HL-60 (cell line): ENCODE results near the gene TOGARAM2.
A peak's percentile ranks its signal among the peaks of the same experiment; 100 is the strongest.

Experiments
- DNase-seq, 2 experiments: peaks; one replicate each; pipeline ENCODE4 v3.0.0-alpha.2; 2010 to 2020; ENCODE audit warnings: low read depth in 1 of 2, low spot score in 1 of 2
- H3K27ac ChIP-seq: fragments of 250-450 bp; sonication (Bioruptor Pico); replicated peaks from 2 replicates; pipeline ENCODE4 v1.5.1; 2020; ENCODE audit warnings: mild to moderate bottlenecking, moderate library complexity
- H3K27me3 ChIP-seq: fragments of 250-450 bp; sonication (Bioruptor Pico); 2 replicates; pipeline ENCODE4 v1.5.1; 2021; ENCODE audit warnings: mild to moderate bottlenecking, moderate library complexity; ENCODE audit not compliant: insufficient read depth, poor library complexity, severe bottlenecking
- H3K4me3 ChIP-seq: replicated peaks from 2 replicates; pipeline ENCODE4 v1.5.1; 2011; ENCODE audit warnings: mild to moderate bottlenecking, control low read depth, low read length; ENCODE audit not compliant: insufficient read depth
- GABPA ChIP-seq: IDR thresholded peaks from 2 replicates; pipeline ENCODE4 v1.6.1; 2012; ENCODE audit warnings: low read depth
- POLR2AphosphoS5 ChIP-seq: IDR thresholded peaks from 2 replicates; pipeline ENCODE4 v1.6.1; 2012; ENCODE audit warnings: low read depth
- REST ChIP-seq: IDR thresholded peaks from 2 replicates; pipeline ENCODE4 v1.6.1; 2012; ENCODE audit warnings: low read depth; ENCODE audit not compliant: insufficient replicate concordance
- SPI1 ChIP-seq: IDR thresholded peaks from 2 replicates; pipeline ENCODE4 v1.6.1; 2012; ENCODE audit warnings: low read depth, mild to moderate bottlenecking, borderline replicate concordance
- TF ChIP-seq, protein P1 (sequence below): IDR thresholded peaks from one replicate; pipeline ENCODE4 v1.5.1; 2011; ENCODE audit warnings: low read length, control low read depth, inconsistent platforms; ENCODE audit not compliant: insufficient read depth

Gene TOGARAM2

DNA sequence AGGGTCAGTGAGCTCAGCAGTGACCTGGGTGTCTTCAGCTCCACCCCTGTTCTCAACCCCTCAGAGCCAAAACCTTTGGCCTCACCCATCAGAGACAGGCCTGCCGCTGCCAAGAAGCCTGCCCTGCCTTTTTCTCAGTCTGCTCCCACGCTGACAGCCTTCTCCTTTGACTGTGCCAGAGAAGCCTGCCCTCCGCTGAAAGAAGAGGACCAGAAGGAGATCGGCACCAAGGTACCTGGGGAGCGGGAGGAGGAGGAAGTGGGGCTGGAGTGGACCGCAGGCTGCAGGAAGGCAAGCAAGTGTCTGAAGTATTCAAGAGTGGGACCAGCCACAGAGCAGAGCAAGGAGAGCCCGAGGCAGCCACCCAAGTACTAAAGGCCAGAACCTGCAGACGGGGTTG, 33.2 kb downstream of the TOGARAM2 start:
- no peak overlapping the region for H3K27ac ChIP-seq

DNA sequence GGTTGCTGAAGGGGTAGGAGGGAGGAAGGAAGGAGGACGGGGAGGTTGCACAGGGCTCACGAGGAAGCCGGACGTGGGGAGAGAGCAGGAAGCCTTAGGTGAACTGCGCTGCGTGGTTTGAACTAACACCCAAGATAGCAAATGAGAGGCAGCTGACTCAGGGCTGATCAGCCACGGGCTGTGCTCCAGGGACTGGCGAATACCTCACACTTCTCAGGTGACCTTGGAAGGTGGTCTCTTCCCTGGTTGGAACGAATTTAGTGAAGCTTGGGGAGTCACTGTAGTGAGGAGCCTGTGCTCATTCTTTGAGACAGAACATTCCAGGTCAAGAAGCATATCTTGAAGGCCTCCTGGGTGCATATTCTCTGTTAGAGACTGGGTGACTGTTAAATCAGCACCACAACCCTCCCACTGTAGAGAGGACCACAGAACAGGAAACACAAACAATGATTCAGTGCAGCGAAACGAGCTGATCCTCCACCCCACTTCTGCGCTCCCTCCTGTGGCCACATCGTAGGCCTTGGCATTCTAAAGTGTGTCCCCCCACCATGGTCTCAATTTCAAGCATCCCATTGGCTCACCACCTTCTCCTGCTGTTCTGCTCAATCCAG, 33.8 kb downstream of the TOGARAM2 start:
- DNase-seq: peak; percentile 43 to 52
- TF ChIP-seq REST (no peak), POLR2AphosphoS5 (no peak), SPI1 (no peak), GABPA (peak; percentile 65)
- TF ChIP-seq, protein P1, sequence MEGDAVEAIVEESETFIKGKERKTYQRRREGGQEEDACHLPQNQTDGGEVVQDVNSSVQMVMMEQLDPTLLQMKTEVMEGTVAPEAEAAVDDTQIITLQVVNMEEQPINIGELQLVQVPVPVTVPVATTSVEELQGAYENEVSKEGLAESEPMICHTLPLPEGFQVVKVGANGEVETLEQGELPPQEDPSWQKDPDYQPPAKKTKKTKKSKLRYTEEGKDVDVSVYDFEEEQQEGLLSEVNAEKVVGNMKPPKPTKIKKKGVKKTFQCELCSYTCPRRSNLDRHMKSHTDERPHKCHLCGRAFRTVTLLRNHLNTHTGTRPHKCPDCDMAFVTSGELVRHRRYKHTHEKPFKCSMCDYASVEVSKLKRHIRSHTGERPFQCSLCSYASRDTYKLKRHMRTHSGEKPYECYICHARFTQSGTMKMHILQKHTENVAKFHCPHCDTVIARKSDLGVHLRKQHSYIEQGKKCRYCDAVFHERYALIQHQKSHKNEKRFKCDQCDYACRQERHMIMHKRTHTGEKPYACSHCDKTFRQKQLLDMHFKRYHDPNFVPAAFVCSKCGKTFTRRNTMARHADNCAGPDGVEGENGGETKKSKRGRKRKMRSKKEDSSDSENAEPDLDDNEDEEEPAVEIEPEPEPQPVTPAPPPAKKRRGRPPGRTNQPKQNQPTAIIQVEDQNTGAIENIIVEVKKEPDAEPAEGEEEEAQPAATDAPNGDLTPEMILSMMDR: no peak
- Histone ChIP-seq H3K27ac (peak overlapping the region; percentile 15; the same call in 1 of the 2 replicates), H3K4me3 (no peak overlapping the region), H3K27me3 (no peaks in the 10 kb centered on the region)

More for the DNA sequence above, 33.2 kb downstream of the TOGARAM2 start:
- H3K4me3 ChIP-seq: no peak overlapping the region
- TF ChIP-seq, protein P1: no peak
- TF ChIP-seq GABPA (no peak), POLR2AphosphoS5 (no peak)
- no peaks in the 10 kb centered on the region for H3K27me3 ChIP-seq
- DNase-seq: no peak

DNA sequence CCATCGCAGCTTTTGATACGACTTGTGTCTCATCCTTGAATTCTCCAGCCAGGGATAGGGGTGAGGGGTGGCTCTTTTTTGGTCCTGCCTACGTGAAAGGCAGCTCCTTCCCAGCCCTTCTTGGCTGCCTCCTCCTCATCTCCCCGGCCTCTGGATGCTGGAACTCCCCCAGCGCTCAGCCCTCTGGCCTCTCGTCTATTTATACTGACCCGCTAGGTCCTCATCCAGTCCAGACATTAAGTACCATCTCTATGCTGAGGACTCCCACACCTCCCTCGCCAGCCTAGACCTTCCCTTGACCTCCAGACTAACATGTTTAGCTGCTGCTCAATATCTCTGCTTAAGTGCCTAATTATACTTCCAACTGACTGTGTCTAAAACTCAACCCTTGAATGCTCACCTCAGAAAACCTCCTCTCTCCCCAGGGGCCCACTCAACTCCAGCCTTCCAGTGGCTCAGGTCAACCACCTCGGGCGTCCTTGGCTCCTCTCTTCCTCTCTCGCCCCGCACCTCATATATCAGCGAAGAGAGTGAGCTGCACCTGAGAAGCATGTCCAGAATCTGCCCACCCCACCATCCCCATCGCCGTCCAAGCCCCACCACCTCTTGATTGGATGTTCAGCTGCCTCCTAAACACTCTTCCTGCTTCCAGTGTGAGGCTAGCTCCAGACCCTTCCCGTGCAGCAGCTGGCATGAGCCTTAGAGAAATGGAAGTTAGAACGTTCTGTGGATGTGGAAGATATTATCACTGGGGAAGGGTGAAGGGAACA, 34.8 kb downstream of the TOGARAM2 start:
- H3K27me3 ChIP-seq: no peaks in the 10 kb centered on the region
- no peak for DNase-seq
- no peak overlapping the region for H3K4me3 ChIP-seq
- H3K27ac ChIP-seq: no peak overlapping the region
- TF ChIP-seq POLR2AphosphoS5: no peak
- no peak for TF ChIP-seq SPI1
- TF ChIP-seq GABPA: no peak
- no peak for TF ChIP-seq REST
- TF ChIP-seq, protein P1: no peak
